Measurements from ENCODE around the gene MAMDC4.
"Not testable (repeated sequence)": the region's sequence is repeated elsewhere in the genome, so short reads cannot be mapped to it uniquely, and the experiment has no call there.

Gene MAMDC4

GRCh38 chr9:136862849-136863622, 10.9 kb downstream of the MAMDC4 start:
- DNase-seq, result no peak

- DNase-seq, result no peak
Observed at GRCh38 chr9:136863623-136864273, 11.6 kb downstream of the MAMDC4 start.

- DNase-seq, result no peak
Observed at GRCh38 chr9:136865041-136865767, 13.1 kb downstream of the MAMDC4 start.

GRCh38 chr9:136865768-136866103, 13.6 kb downstream of the MAMDC4 start:
- no peak for DNase-seq

- DNase-seq, result not testable (repeated sequence)
Observed at GRCh38 chr9:136866898-136867421, 14.8 kb downstream of the MAMDC4 start.

- no peak for DNase-seq
Observed at GRCh38 chr9:136867480-136867879, 15.3 kb downstream of the MAMDC4 start.

- DNase-seq, result no peak
Observed at GRCh38 chr9:136867917-136868316, 15.8 kb downstream of the MAMDC4 start.

- no peak for DNase-seq
Observed at GRCh38 chr9:136868644-136869043, 16.5 kb downstream of the MAMDC4 start.

- DNase-seq, result not testable (repeated sequence)
Observed at GRCh38 chr9:136869611-136870010, 17.5 kb downstream of the MAMDC4 start.

- DNase-seq, result no peak
Observed at GRCh38 chr9:136875155-136875554, 23.0 kb downstream of the MAMDC4 start.

GRCh38 chr9:136876476-136876875, 24.3 kb downstream of the MAMDC4 start:
- DNase-seq, result no peak

- no peak for DNase-seq
Observed at GRCh38 chr9:136880651-136881050, 28.5 kb downstream of the MAMDC4 start.

- DNase-seq, result peak; percentile 22
Observed at GRCh38 chr9:136881691-136882108, 29.6 kb downstream of the MAMDC4 start.

GRCh38 chr9:136882109-136882946, 30.2 kb downstream of the MAMDC4 start:
- peak; percentile 74 for DNase-seq

GRCh38 chr9:136882947-136883283, 30.8 kb downstream of the MAMDC4 start:
- not testable (repeated sequence) for DNase-seq

- not testable (repeated sequence) for DNase-seq
Observed at GRCh38 chr9:136883670-136884069, 31.5 kb downstream of the MAMDC4 start.

GRCh38 chr9:136885950-136886578, 33.9 kb downstream of the MAMDC4 start, which contains the start of gene TRAF2:
TSS of gene TRAF2 (plus strand) at chr9:136886516. CDS start at chr9:136898741, 12,225 bp downstream.
- DNase-seq, result peak; percentile 98

- no peak for DNase-seq
Observed at GRCh38 chr9:136886610-136887597, 34.8 kb downstream of the MAMDC4 start.

- DNase-seq, result no peak
Observed at GRCh38 chr9:136888454-136888853, 36.3 kb downstream of the MAMDC4 start.

GRCh38 chr9:136889858-136890257, 37.7 kb downstream of the MAMDC4 start:
- no peak for DNase-seq

- no peak for DNase-seq
Observed at GRCh38 chr9:136890661-136891060, 38.5 kb downstream of the MAMDC4 start.

All from activated effector memory CD4-positive, alpha-beta T cell treated with Interleukin-2 at 50 U/mL for 16 hours (primary cell).